ENCODE measurements around the gene GET4.
A peak's percentile ranks its signal among the peaks of the same experiment; 100 is the strongest.
"Not testable (repeated sequence)": the region's sequence is repeated elsewhere in the genome, so short reads cannot be mapped to it uniquely, and the experiment has no call there.

Gene GET4

GRCh38 chr7:867406-868188, 8.8 kb upstream of the GET4 start:
- in situ Hi-C loops (cut with HindIII; ENCODE audit: low sequenced_read_pairs) = no loop called here
- H3K4me3 ChIP-seq (ENCODE audit: low read depth, low read length) = no peak overlapping the region
- peak; percentile 17 for TF ChIP-seq CTCF (IDR thresholded peaks at IDR 0.05; ENCODE audit: low read depth, low read length)
- peak; percentile 69 for DNase-seq (ENCODE audit: low read depth, low spot score)

DNA sequence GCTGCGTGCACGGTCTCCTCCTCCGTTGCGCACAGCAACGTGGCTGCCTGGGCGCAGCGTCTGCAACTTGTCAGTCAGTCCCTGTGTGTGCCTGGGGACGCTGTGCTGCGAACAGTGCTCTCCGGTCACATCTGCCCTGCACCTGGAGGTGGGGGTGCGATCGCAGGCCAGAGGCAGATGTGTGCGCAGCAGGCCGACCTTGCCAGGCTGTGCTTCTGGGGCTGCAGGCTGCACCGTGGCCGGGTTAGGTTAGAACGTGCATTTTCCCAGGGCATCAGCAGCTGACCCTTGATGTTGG, 8.2 kb upstream of the GET4 start:
- no peak for DNase-seq (ENCODE audit: low read depth, low spot score)
- no peak overlapping the region for H3K4me3 ChIP-seq (ENCODE audit: low read depth, low read length)
- in situ Hi-C loops (cut with HindIII; ENCODE audit: low sequenced_read_pairs) = no loop called here
- no peak for TF ChIP-seq CTCF (IDR thresholded peaks at IDR 0.05; ENCODE audit: low read depth, low read length)

GRCh38 chr7:869348-869747, 7.0 kb upstream of the GET4 start:
- in situ Hi-C loops (cut with HindIII; ENCODE audit: low sequenced_read_pairs) = no loop called here
- H3K4me3 ChIP-seq (ENCODE audit: low read depth, low read length) = no peak overlapping the region
- DNase-seq (ENCODE audit: low read depth, low spot score) = no peak
- no peak for TF ChIP-seq CTCF (IDR thresholded peaks at IDR 0.05; ENCODE audit: low read depth, low read length)

GRCh38 chr7:871900-872537, 4.3 kb upstream of the GET4 start:
- in situ Hi-C loops (cut with HindIII; ENCODE audit: low sequenced_read_pairs) = no loop called here

DNA sequence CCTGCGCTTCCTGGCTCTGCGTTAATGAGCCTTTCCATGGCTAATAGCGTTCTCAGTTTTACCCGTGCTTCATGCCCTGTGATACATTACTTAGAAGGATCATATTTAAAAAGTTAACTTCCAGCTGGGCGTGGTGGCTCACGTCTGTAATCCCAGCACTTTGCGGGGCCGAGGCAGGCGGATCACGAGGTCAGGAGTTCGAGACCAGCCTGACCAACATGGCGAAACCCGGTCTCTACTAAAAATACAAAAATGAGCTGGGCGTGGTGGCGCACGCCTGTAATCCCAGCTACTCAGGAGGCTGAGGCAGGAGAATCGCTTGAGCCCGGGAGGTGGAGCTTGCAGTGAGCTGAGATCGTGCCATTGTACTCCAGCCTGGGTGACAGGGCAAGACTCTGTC, 3.7 kb upstream of the GET4 start:
- H3K4me3 ChIP-seq (ENCODE audit: low read depth, low read length); DNase-seq (ENCODE audit: low read depth, low spot score); in situ Hi-C loops (cut with HindIII; ENCODE audit: low sequenced_read_pairs): not testable (repeated sequence)

More at GRCh38 chr7:871900-872537, 4.3 kb upstream of the GET4 start:
- DNase-seq (ENCODE audit: low read depth, low spot score) = no peak
- no peak for TF ChIP-seq CTCF (IDR thresholded peaks at IDR 0.05; ENCODE audit: low read depth, low read length)
- no peak overlapping the region for H3K4me3 ChIP-seq (ENCODE audit: low read depth, low read length)

GRCh38 chr7:873367-874002, 2.9 kb upstream of the GET4 start:
- in situ Hi-C loops (cut with HindIII; ENCODE audit: low sequenced_read_pairs) = no loop called here
- H3K4me3 ChIP-seq (ENCODE audit: low read depth, low read length) = no peak overlapping the region
- TF ChIP-seq CTCF (IDR thresholded peaks at IDR 0.05; ENCODE audit: low read depth, low read length) = peak; percentile 97
- peak; percentile 82 for DNase-seq (ENCODE audit: low read depth, low spot score)
